Measurements from ENCODE around the gene ENTR1. TPM values are rescaled to one million over a fixed set of nuclear protein-coding genes. Genes with fewer than 3 reads are reported as not detected.

The ENTR1 gene
- total RNA-seq, 4 donors from 2014 or later = 23.3 to 42.0 (median 33.2) TPM

GRCh38 chr9:136392538-136393449 lies 17.6 kb downstream of the ENTR1 start:
- no peak for TF ChIP-seq CTCF (IDR thresholded peaks at IDR 0.05; ENCODE audit: low read depth)

GRCh38 chr9:136391737-136392537 lies 18.5 kb downstream of the ENTR1 start:
- no peak for TF ChIP-seq CTCF (IDR thresholded peaks at IDR 0.05; ENCODE audit: low read depth)

- TF ChIP-seq CTCF (IDR thresholded peaks at IDR 0.05; ENCODE audit: low read depth) = no peak
These were observed 21.0 kb downstream of the ENTR1 start for GRCh38 chr9:136389396-136389795.

GRCh38 chr9:136387217-136387616 lies 23.2 kb downstream of the ENTR1 start:
- TF ChIP-seq CTCF (IDR thresholded peaks at IDR 0.05; ENCODE audit: low read depth) = no peak

GRCh38 chr9:136386018-136386417 lies 24.4 kb downstream of the ENTR1 start:
- TF ChIP-seq CTCF (IDR thresholded peaks at IDR 0.05; ENCODE audit: low read depth) = no peak

GRCh38 chr9:136385015-136385414 lies 25.4 kb downstream of the ENTR1 start:
- no peak for TF ChIP-seq CTCF (IDR thresholded peaks at IDR 0.05; ENCODE audit: low read depth)

- no peak for TF ChIP-seq CTCF (IDR thresholded peaks at IDR 0.05; ENCODE audit: low read depth)
These were observed 27.0 kb downstream of the ENTR1 start for GRCh38 chr9:136383436-136383835.
